Measurements from ENCODE around the gene IQCK. TPM values are rescaled to one million over a fixed set of nuclear protein-coding genes. Genes with fewer than 3 reads are reported as not detected.

IQCK gene
- polyA plus RNA-seq, 3 donors, result 5.3 to 9.2 (median 7.5) TPM

GRCh38 chr16:19812986-19813385, 94.9 kb downstream of the IQCK start:
- H3K27ac ChIP-seq (ENCODE audit: low read depth, low read length), result no peak overlapping the region

- H3K27ac ChIP-seq (ENCODE audit: low read depth, low read length), result no peak overlapping the region
- 71 to 77% (median 75%) methylated on average over 2 of the region's 2 CpGs for WGBS, 3 donors
Observed at GRCh38 chr16:19815418-19815817, 97.3 kb downstream of the IQCK start.

- no peak overlapping the region for H3K27ac ChIP-seq (ENCODE audit: low read depth, low read length)
- WGBS, 3 donors, result 39 to 90% (median 79%) methylated on average over 3 of the region's 3 CpGs
Observed at GRCh38 chr16:19817122-19817521, 99.1 kb downstream of the IQCK start.

- WGBS, 3 donors, result 84 to 92% (median 88%) methylated on average over 7 of the region's 7 CpGs
Observed at GRCh38 chr16:19817875-19818274, 99.8 kb downstream of the IQCK start.

GRCh38 chr16:19822533-19822932, 104.5 kb downstream of the IQCK start:
- WGBS, 3 donors, result 81 to 93% (median 82%) methylated on average over 2 of the region's 2 CpGs
- H3K27ac ChIP-seq (ENCODE audit: low read depth, low read length), result no peak overlapping the region

More at GRCh38 chr16:19817875-19818274, 99.8 kb downstream of the IQCK start:
- no peak overlapping the region for H3K27ac ChIP-seq (ENCODE audit: low read depth, low read length)

GRCh38 chr16:19823322-19823721, 105.3 kb downstream of the IQCK start:
- WGBS, 3 donors, result 87 to 95% (median 92%) methylated on average over 6 of the region's 6 CpGs

GRCh38 chr16:19824216-19824615, 106.1 kb downstream of the IQCK start:
- 93 to 98% (median 96%) methylated on average over 5 of the region's 5 CpGs for WGBS, 3 donors
- H3K27ac ChIP-seq (ENCODE audit: low read depth, low read length), result no peak overlapping the region

More at GRCh38 chr16:19823322-19823721, 105.3 kb downstream of the IQCK start:
- no peak overlapping the region for H3K27ac ChIP-seq (ENCODE audit: low read depth, low read length)

- WGBS, 3 donors, result 50 to 89% (median 79%) methylated on average over 9 of the region's 9 CpGs
- no peak overlapping the region for H3K27ac ChIP-seq (ENCODE audit: low read depth, low read length)
Observed at GRCh38 chr16:19829844-19830692, 112.0 kb downstream of the IQCK start.

- 53 to 89% (median 63%) methylated on average over 5 of the region's 5 CpGs for WGBS, 3 donors
- H3K27ac ChIP-seq (ENCODE audit: low read depth, low read length), result no peak overlapping the region
Observed at GRCh38 chr16:19830902-19831560, 113.0 kb downstream of the IQCK start.

GRCh38 chr16:19831678-19832077, 113.6 kb downstream of the IQCK start:
- 75 to 94% (median 76%) methylated on average over 6 of the region's 6 CpGs for WGBS, 3 donors
- H3K27ac ChIP-seq (ENCODE audit: low read depth, low read length), result no peak overlapping the region

- WGBS, 3 donors, result 61 to 78% (median 72%) methylated on average over 3 of the region's 3 CpGs
Observed at GRCh38 chr16:19833176-19833575, 115.1 kb downstream of the IQCK start.

GRCh38 chr16:19833581-19833980, 115.5 kb downstream of the IQCK start:
- no peak overlapping the region for H3K27ac ChIP-seq (ENCODE audit: low read depth, low read length)
- 95 to 98% (median 95%) methylated on average over 5 of the region's 5 CpGs for WGBS, 3 donors

More at GRCh38 chr16:19833176-19833575, 115.1 kb downstream of the IQCK start:
- H3K27ac ChIP-seq (ENCODE audit: low read depth, low read length), result no peak overlapping the region

GRCh38 chr16:19835196-19835595, 117.1 kb downstream of the IQCK start:
- WGBS, 3 donors, result 96 to 98% (median 97%) methylated on average over 3 of the region's 3 CpGs

GRCh38 chr16:19835968-19836421, 117.9 kb downstream of the IQCK start:
- no peak overlapping the region for H3K27ac ChIP-seq (ENCODE audit: low read depth, low read length)

More at GRCh38 chr16:19835196-19835595, 117.1 kb downstream of the IQCK start:
- H3K27ac ChIP-seq (ENCODE audit: low read depth, low read length), result no peak overlapping the region

GRCh38 chr16:19837331-19837980, 119.4 kb downstream of the IQCK start:
- WGBS, 3 donors, result 69 to 82% (median 82%) methylated on average over 6 of the region's 6 CpGs

GRCh38 chr16:19837984-19838707, 120.1 kb downstream of the IQCK start:
- WGBS, 3 donors, result 88 to 89% (median 89%) methylated on average over 13 of the region's 13 CpGs
- no peak overlapping the region for H3K27ac ChIP-seq (ENCODE audit: low read depth, low read length)

More at GRCh38 chr16:19837331-19837980, 119.4 kb downstream of the IQCK start:
- no peak overlapping the region for H3K27ac ChIP-seq (ENCODE audit: low read depth, low read length)

GRCh38 chr16:19840524-19841110, 122.5 kb downstream of the IQCK start:
- H3K27ac ChIP-seq (ENCODE audit: low read depth, low read length), result no peak overlapping the region
- 54 to 67% (median 63%) methylated on average over 3 of the region's 3 CpGs for WGBS, 3 donors

- no peak overlapping the region for H3K27ac ChIP-seq (ENCODE audit: low read depth, low read length)
- 81 to 87% (median 83%) methylated on average over 3 of the region's 3 CpGs for WGBS, 3 donors
Observed at GRCh38 chr16:19841184-19841583, 123.1 kb downstream of the IQCK start.
